ENCODE data around the gene KDM4B.

- TF ChIP-seq CTCF (IDR thresholded peaks at IDR 0.05) (no peak), POLR2A (IDR thresholded peaks at IDR 0.05) (no peak)
These were observed 183.3 kb downstream of the KDM4B start for GRCh38 chr19:5152013-5152763.

All from Peyer's patch (tissue), 4 donors.